Upper lobe of right lung (tissue), 1 donor: Measurements from ENCODE around the gene PLCL2. TPM values are rescaled to one million over a fixed set of nuclear protein-coding genes. Genes with fewer than 3 reads are reported as not detected.

ENCODE experiments used
- ATAC-seq: fragments of 200-7000 bp; cut with Tn5 transposase; one replicate; pipeline ENCODE4 v1.9.1; 2020; ENCODE audit warnings: mild to moderate bottlenecking, moderate library complexity
- DNase-seq: peaks from one replicate; pipeline ENCODE4 v3.0.0-alpha.2; 2020
- H3K27ac ChIP-seq: fragments of 200-600 bp; one replicate; pipeline ENCODE4 v1.8.0; 2022
- H3K27me3 ChIP-seq: fragments of 200-600 bp; one replicate; pipeline ENCODE4 v1.8.0; 2022; ENCODE audit warnings: mild to moderate bottlenecking
- H3K36me3 ChIP-seq: fragments of 200-600 bp; one replicate; pipeline ENCODE4 v1.8.0; 2022
- H3K4me1 ChIP-seq: fragments of 200-600 bp; one replicate; pipeline ENCODE4 v1.8.0; 2022
- H3K4me3 ChIP-seq: fragments of 200-600 bp; one replicate; pipeline ENCODE4 v1.8.0; 2022; ENCODE audit warnings: mild to moderate bottlenecking
- H3K9me3 ChIP-seq: fragments of 200-600 bp; one replicate; pipeline ENCODE4 v1.8.0; 2022
- CTCF ChIP-seq: fragments of 200-600 bp; IDR thresholded peaks from one replicate; pipeline ENCODE4 v1.8.0; 2022; ENCODE audit warnings: antibody characterized with exemption
- intact Hi-C: fragments of 100-400 bp; cut with DNase I; formaldehyde crosslinking; loops from one replicate; pipeline ENCODE4 v1.11.0; 2022
- total RNA-seq: library from RNA; stranded (reverse); fragmentation: NEBNext Ultra II Directional; extraction: Animal tissue kit (Norgen Biotek cat#: 25700); gene quantifications from one replicate; pipeline ENCODE4 v1.2.1, GENCODE V29; 2021
- donor health status: DM: no; HTN: yes; CAD: no; lungs with severe emphysema.

PLCL2 gene
- total RNA-seq, 1 donor from 2014 or later = 9.1 TPM

GRCh38 chr3:17050071-17050470 lies 165.3 kb downstream of the PLCL2 start:
- intact Hi-C loops = no loop called here
- no peak for TF ChIP-seq CTCF
- peaks cover 11% of the 10 kb centered on the region for H3K9me3 ChIP-seq

GRCh38 chr3:17050506-17050905 lies 165.8 kb downstream of the PLCL2 start:
- DNase-seq (no peak), ATAC-seq (no peak)
- no peak overlapping the region for H3K4me3 ChIP-seq
- intact Hi-C loops = no loop called here
- peaks cover 11% of the 10 kb centered on the region for H3K9me3 ChIP-seq
- H3K36me3 ChIP-seq = no peaks in the 10 kb centered on the region
- no peak for TF ChIP-seq CTCF
- no peaks in the 10 kb centered on the region for H3K4me1 ChIP-seq
- H3K27me3 ChIP-seq = no peaks in the 10 kb centered on the region
- H3K27ac ChIP-seq = no peak overlapping the region

More at GRCh38 chr3:17050071-17050470, 165.3 kb downstream of the PLCL2 start:
- Histone ChIP-seq H3K27me3 (no peaks in the 10 kb centered on the region), H3K27ac (no peak overlapping the region), H3K4me1 (no peaks in the 10 kb centered on the region), H3K36me3 (no peaks in the 10 kb centered on the region), H3K4me3 (no peak overlapping the region)
- ATAC-seq = no peak
- DNase-seq = no peak

- intact Hi-C loops = no loop called here
- DNase-seq (no peak), ATAC-seq (peak; percentile 75)
- H3K27me3 ChIP-seq = no peaks in the 10 kb centered on the region
- H3K27ac ChIP-seq = no peak overlapping the region
- no peak overlapping the region for H3K4me3 ChIP-seq
- no peaks in the 10 kb centered on the region for H3K4me1 ChIP-seq
- no peak for TF ChIP-seq CTCF
- H3K9me3 ChIP-seq = peaks cover 11% of the 10 kb centered on the region
- no peaks in the 10 kb centered on the region for H3K36me3 ChIP-seq
Observed at GRCh38 chr3:17052363-17052762, 167.6 kb downstream of the PLCL2 start.

- no peak for TF ChIP-seq CTCF
- no peak overlapping the region for H3K27ac ChIP-seq
- intact Hi-C loops = no loop called here
Observed at GRCh38 chr3:17054301-17054981, 169.7 kb downstream of the PLCL2 start.

GRCh38 chr3:17054982-17055343 lies 170.2 kb downstream of the PLCL2 start:
- TF ChIP-seq CTCF = no peak
- Histone ChIP-seq H3K36me3 (no peaks in the 10 kb centered on the region), H3K27me3 (no peaks in the 10 kb centered on the region), H3K4me1 (no peaks in the 10 kb centered on the region), H3K4me3 (no peak overlapping the region), H3K27ac (no peak overlapping the region), H3K9me3 (peaks cover 5% of the 10 kb centered on the region)
- intact Hi-C loops = no loop called here
- DNase-seq (no peak), ATAC-seq (no peak)

More at GRCh38 chr3:17054301-17054981, 169.7 kb downstream of the PLCL2 start:
- Histone ChIP-seq H3K9me3 (peaks cover 5% of the 10 kb centered on the region), H3K36me3 (no peaks in the 10 kb centered on the region), H3K4me3 (no peak overlapping the region), H3K27me3 (no peaks in the 10 kb centered on the region), H3K4me1 (no peaks in the 10 kb centered on the region)
- DNase-seq = no peak
- ATAC-seq = peak; percentile 45
